CD8-positive, alpha-beta memory T cell (primary cell): ENCODE data around the gene FAR1. TPM values are rescaled to one million over a fixed set of nuclear protein-coding genes. Genes with fewer than 3 reads are reported as not detected.

Source experiments
- CTCF ChIA-PET: fragments of 350-600 bp; sonication (Branson Sonifier 250); formaldehyde crosslinking; loops from one replicate; lab custom pipeline; 2021; ENCODE audit warnings: antibody characterized with exemption; lab: Charles Lee
- POLR2A ChIA-PET: fragments of 350-600 bp; sonication (Branson Sonifier 250); formaldehyde crosslinking; loops from one replicate; lab custom pipeline; 2021; ENCODE audit warnings: antibody characterized with exemption; lab: Charles Lee
- DNase-seq, 5 donors: peaks; one replicate each; pipeline versions ENCODE4 v3.0.0 to v3.0.0-alpha.2; 2020 to 2022; ENCODE audit warnings: mixed read lengths in 1 of 5
- H3K27ac ChIP-seq: one replicate; pipeline ENCODE4 v1.7.0; 2013; ENCODE audit warnings: low read depth, mild to moderate bottlenecking, low read length, moderate library complexity
- H3K27me3 ChIP-seq: 2 replicates; pipeline ENCODE4 v1.7.0; 2013; ENCODE audit warnings: low read length, mild to moderate bottlenecking; ENCODE audit not compliant: insufficient read depth, poor library complexity, severe bottlenecking
- H3K36me3 ChIP-seq: 2 replicates; pipeline ENCODE4 v1.7.0; 2013; ENCODE audit warnings: mild to moderate bottlenecking, low read length, moderate library complexity; ENCODE audit not compliant: insufficient read depth
- H3K4me1 ChIP-seq: 2 replicates; pipeline ENCODE4 v1.7.0; 2013; ENCODE audit warnings: mild to moderate bottlenecking, low read length, moderate library complexity; ENCODE audit not compliant: insufficient read depth
- H3K4me3 ChIP-seq: 2 replicates; pipeline ENCODE4 v1.7.0; 2013; ENCODE audit warnings: mild to moderate bottlenecking, low read length
- H3K9me3 ChIP-seq: 2 replicates; pipeline ENCODE4 v1.7.0; 2013; ENCODE audit warnings: mild to moderate bottlenecking, low read length
- H3K27ac Mint-ChIP-seq, 8 donors: one replicate each; pipeline ENCODE4 v1.8.0; 2020 to 2021; ENCODE audit warnings: mixed read lengths in 8 of 8, mild to moderate bottlenecking in 6 of 8, inconsistent platforms in 3 of 8, moderate library complexity in 3 of 8
- H3K27me3 Mint-ChIP-seq, 2 donors: one replicate each; pipeline ENCODE4 v1.8.0; 2020 to 2021; ENCODE audit warnings: mixed read lengths in 2 of 2, mild to moderate bottlenecking in 1 of 2, moderate library complexity in 1 of 2
- H3K36me3 Mint-ChIP-seq, 3 donors: one replicate each; pipeline ENCODE4 v1.8.0; 2020 to 2021; ENCODE audit warnings: mixed read lengths in 3 of 3, inconsistent platforms in 1 of 3, mild to moderate bottlenecking in 1 of 3
- H3K4me1 Mint-ChIP-seq, 3 donors: one replicate each; pipeline ENCODE4 v1.8.0; 2020 to 2021; ENCODE audit warnings: mixed read lengths in 3 of 3, inconsistent platforms in 1 of 3, mild to moderate bottlenecking in 1 of 3
- H3K4me3 Mint-ChIP-seq, 7 donors: one replicate each; pipeline ENCODE4 v1.8.0; 2020 to 2021; ENCODE audit warnings: mixed read lengths in 7 of 7, mild to moderate bottlenecking in 6 of 7, moderate library complexity in 4 of 7, inconsistent platforms in 2 of 7
- H3K9me3 Mint-ChIP-seq, 5 donors: one replicate each; pipeline ENCODE4 v1.8.0; 2020 to 2022; ENCODE audit warnings: mixed read lengths in 5 of 5, mild to moderate bottlenecking in 3 of 5, moderate library complexity in 2 of 5, inconsistent platforms in 1 of 5
- polyA plus RNA-seq: library from polyadenylated mRNA; unstranded; fragments of 300-500 nt; fragmentation: Illumina TruSeq; gene quantifications from one replicate; pipeline ENCODE4 v1.2.3, GENCODE V29; 2021
- total RNA-seq, 2 experiments: library from RNA; stranded (reverse); gene quantifications; one replicate each; pipeline ENCODE4 v1.2.3, GENCODE V29; 2021

FAR1 gene
- total and polyA plus RNA-seq, 3 experiments from 2014 or later, result 11.1 to 48.3 (median 44.9) TPM

- no peak overlapping the region for H3K27ac Mint-ChIP-seq
- H3K9me3 Mint-ChIP-seq, result no peaks in the 10 kb centered on the region
- Histone ChIP-seq H3K27ac (no peak overlapping the region), H3K36me3 (peaks cover 8% of the 10 kb centered on the region), H3K9me3 (no peaks in the 10 kb centered on the region), H3K4me3 (no peak overlapping the region), H3K27me3 (no peaks in the 10 kb centered on the region), H3K4me1 (no peaks in the 10 kb centered on the region)
- H3K4me1 Mint-ChIP-seq, result peaks cover 5 to 13% (median 5%) of the 10 kb centered on the region in 3 donors
- ChIA-PET POLR2A (no interaction called here), CTCF (no interaction called here)
- no peaks in the 10 kb centered on the region for H3K27me3 Mint-ChIP-seq
- H3K4me3 Mint-ChIP-seq, result no peak overlapping the region
- no peak for DNase-seq
- peaks cover 0 to 68% (median 31%) of the 10 kb centered on the region in 3 donors for H3K36me3 Mint-ChIP-seq
These were observed 30.6 kb downstream of the FAR1 start for GRCh38 chr11:13699041-13699440.

DNA sequence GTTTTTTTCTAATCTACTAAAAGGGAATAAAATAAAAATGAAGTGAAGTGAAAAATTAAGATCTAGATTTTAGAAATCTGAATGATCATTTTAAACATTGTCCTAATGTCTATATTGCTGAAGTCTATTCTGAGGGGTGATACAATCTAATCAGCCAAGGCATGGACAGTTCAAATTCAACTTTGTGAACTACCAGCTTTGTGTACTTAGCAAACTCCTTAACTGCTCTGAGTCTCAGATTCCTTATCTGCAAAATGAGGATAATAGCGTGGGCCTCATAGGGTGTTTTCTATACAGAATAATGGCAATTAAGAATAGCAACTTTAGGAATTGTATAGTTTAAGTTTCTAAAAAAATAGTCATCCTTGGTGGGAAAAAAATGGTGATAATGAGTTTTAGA is 31.4 kb downstream of the FAR1 start:
- no peak overlapping the region for H3K27ac ChIP-seq
- Mint-ChIP-seq H3K4me1 (peaks cover 5 to 9% (median 6%) of the 10 kb centered on the region in 3 donors), H3K36me3 (peaks cover 0 to 64% (median 30%) of the 10 kb centered on the region in 3 donors), H3K27ac (no peak overlapping the region), H3K4me3 (no peak overlapping the region), H3K27me3 (no peaks in the 10 kb centered on the region), H3K9me3 (no peaks in the 10 kb centered on the region)
- H3K27me3 ChIP-seq, result no peaks in the 10 kb centered on the region
- H3K4me1 ChIP-seq, result no peaks in the 10 kb centered on the region
- DNase-seq, result no peak
- CTCF ChIA-PET, result no interaction called here
- no peaks in the 10 kb centered on the region for H3K9me3 ChIP-seq
- H3K36me3 ChIP-seq, result peaks cover 8% of the 10 kb centered on the region
- POLR2A ChIA-PET, result interaction anchor here (0.5 kb wide), 1 partner anchor 269 kb away, joined by 3 read pairs; no protein-coding TSS in a partner anchor
- H3K4me3 ChIP-seq, result no peak overlapping the region

- Histone ChIP-seq H3K4me3 (no peak overlapping the region), H3K36me3 (peaks cover 8% of the 10 kb centered on the region), H3K27me3 (no peaks in the 10 kb centered on the region), H3K9me3 (no peaks in the 10 kb centered on the region), H3K4me1 (no peaks in the 10 kb centered on the region), H3K27ac (no peak overlapping the region)
- Mint-ChIP-seq H3K4me3 (no peak overlapping the region), H3K4me1 (peaks cover 5 to 9% (median 6%) of the 10 kb centered on the region in 3 donors), H3K36me3 (peaks cover 0 to 53% (median 24%) of the 10 kb centered on the region in 3 donors), H3K27me3 (no peaks in the 10 kb centered on the region), H3K27ac (no peak overlapping the region), H3K9me3 (no peaks in the 10 kb centered on the region)
- no peak for DNase-seq
- CTCF ChIA-PET, result no interaction called here
- POLR2A ChIA-PET, result no interaction called here
These were observed 33.0 kb downstream of the FAR1 start for GRCh38 chr11:13701506-13701905.

- no peaks in the 10 kb centered on the region for H3K9me3 Mint-ChIP-seq
- H3K36me3 Mint-ChIP-seq, result peaks cover 0 to 51% (median 24%) of the 10 kb centered on the region in 3 donors
- H3K4me1 Mint-ChIP-seq, result peaks cover 5 to 9% (median 6%) of the 10 kb centered on the region in 3 donors
- H3K4me1 ChIP-seq, result no peaks in the 10 kb centered on the region
- no peaks in the 10 kb centered on the region for H3K27me3 ChIP-seq
- no peaks in the 10 kb centered on the region for H3K9me3 ChIP-seq
- H3K36me3 ChIP-seq, result peaks cover 8% of the 10 kb centered on the region
- H3K4me3 ChIP-seq, result no peak overlapping the region
- H3K27ac ChIP-seq, result no peak overlapping the region
- H3K27me3 Mint-ChIP-seq, result no peaks in the 10 kb centered on the region
- ChIA-PET POLR2A (no interaction called here), CTCF (no interaction called here)
- DNase-seq, result no peak
- H3K4me3 Mint-ChIP-seq, result no peak overlapping the region
- H3K27ac Mint-ChIP-seq, result no peak overlapping the region
These were observed 33.6 kb downstream of the FAR1 start for GRCh38 chr11:13702071-13702470.

- Histone ChIP-seq H3K4me3 (no peak overlapping the region), H3K27me3 (no peaks in the 10 kb centered on the region), H3K36me3 (no peaks in the 10 kb centered on the region), H3K27ac (no peak overlapping the region), H3K4me1 (no peaks in the 10 kb centered on the region), H3K9me3 (no peaks in the 10 kb centered on the region)
- Mint-ChIP-seq H3K4me3 (no peak overlapping the region), H3K27me3 (no peaks in the 10 kb centered on the region), H3K36me3 (peaks cover 0 to 59% (median 21%) of the 10 kb centered on the region in 3 donors), H3K27ac (no peak overlapping the region), H3K9me3 (no peaks in the 10 kb centered on the region), H3K4me1 (peaks cover 0 to 2% (median 0%) of the 10 kb centered on the region in 3 donors)
- ChIA-PET CTCF (no interaction called here), POLR2A (no interaction called here)
- no peak for DNase-seq
These were observed 37.2 kb downstream of the FAR1 start for GRCh38 chr11:13705710-13706109.

- H3K27ac ChIP-seq, result no peak overlapping the region
- no peak overlapping the region for H3K4me3 Mint-ChIP-seq
- ChIA-PET CTCF (no interaction called here), POLR2A (no interaction called here)
- peaks cover 4 to 13% (median 7%) of the 10 kb centered on the region in 3 donors for H3K4me1 Mint-ChIP-seq
- H3K36me3 Mint-ChIP-seq, result peaks cover 6 to 80% (median 36%) of the 10 kb centered on the region in 3 donors
- no peaks in the 10 kb centered on the region for H3K4me1 ChIP-seq
- no peak overlapping the region for H3K4me3 ChIP-seq
- DNase-seq, result no peak
- peaks cover 16% of the 10 kb centered on the region for H3K36me3 ChIP-seq
- H3K9me3 ChIP-seq, result no peaks in the 10 kb centered on the region
- H3K27me3 Mint-ChIP-seq, result no peaks in the 10 kb centered on the region
- no peaks in the 10 kb centered on the region for H3K27me3 ChIP-seq
- no peak overlapping the region for H3K27ac Mint-ChIP-seq
- no peaks in the 10 kb centered on the region for H3K9me3 Mint-ChIP-seq
These were observed 45.5 kb downstream of the FAR1 start for GRCh38 chr11:13713982-13714381.

DNA sequence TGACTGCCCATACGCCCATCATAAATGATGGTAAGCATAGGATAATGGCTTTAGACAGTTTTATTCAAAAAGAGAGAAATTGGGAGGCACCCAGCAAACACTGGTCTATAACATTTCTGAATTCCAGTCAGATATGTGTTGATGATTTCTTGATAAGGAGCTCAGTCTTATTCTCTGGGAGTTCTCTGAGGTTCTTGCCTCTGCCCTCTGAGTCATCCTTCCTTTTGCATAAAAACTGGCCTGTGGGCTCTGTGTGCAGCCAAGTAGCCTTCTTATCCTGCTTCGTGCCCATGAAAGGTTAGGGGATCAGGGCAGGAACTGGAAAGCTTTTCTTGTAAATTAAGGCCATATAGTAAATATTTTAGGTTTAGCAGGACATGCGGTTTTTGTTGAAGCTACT is 48.9 kb downstream of the FAR1 start:
- CTCF ChIA-PET, result no interaction called here
- Mint-ChIP-seq H3K9me3 (no peaks in the 10 kb centered on the region), H3K27ac (no peak overlapping the region), H3K4me3 (no peak overlapping the region), H3K27me3 (no peaks in the 10 kb centered on the region), H3K36me3 (peaks cover 6 to 72% (median 41%) of the 10 kb centered on the region in 3 donors), H3K4me1 (peaks cover 4 to 13% (median 7%) of the 10 kb centered on the region in 3 donors)
- H3K27ac ChIP-seq, result no peak overlapping the region
- H3K36me3 ChIP-seq, result peaks cover 16% of the 10 kb centered on the region
- H3K9me3 ChIP-seq, result no peaks in the 10 kb centered on the region
- no peaks in the 10 kb centered on the region for H3K27me3 ChIP-seq
- POLR2A ChIA-PET, result interaction anchor here (0.6 kb wide), 1 partner anchor 171 kb away, joined by 3 read pairs; no protein-coding TSS in a partner anchor
- H3K4me1 ChIP-seq, result no peaks in the 10 kb centered on the region
- no peak overlapping the region for H3K4me3 ChIP-seq
- DNase-seq, result no peak

GRCh38 chr11:13718394-13718793 is 49.9 kb downstream of the FAR1 start:
- POLR2A ChIA-PET, result no interaction called here
- no peaks in the 10 kb centered on the region for H3K4me1 ChIP-seq
- no peaks in the 10 kb centered on the region for H3K27me3 Mint-ChIP-seq
- H3K36me3 Mint-ChIP-seq, result peaks cover 13 to 75% (median 40%) of the 10 kb centered on the region in 3 donors
- no peaks in the 10 kb centered on the region for H3K9me3 ChIP-seq
- no peaks in the 10 kb centered on the region for H3K27me3 ChIP-seq
- CTCF ChIA-PET, result no interaction called here
- no peaks in the 10 kb centered on the region for H3K9me3 Mint-ChIP-seq
- H3K27ac ChIP-seq, result no peak overlapping the region
- H3K4me1 Mint-ChIP-seq, result peaks cover 4 to 13% (median 7%) of the 10 kb centered on the region in 3 donors
- no peak overlapping the region for H3K4me3 ChIP-seq
- no peak for DNase-seq
- H3K4me3 Mint-ChIP-seq, result no peak overlapping the region
- H3K27ac Mint-ChIP-seq, result peak overlapping the region in 4 of 8 donors; percentile 2 to 59 (median 10)
- H3K36me3 ChIP-seq, result peaks cover 16% of the 10 kb centered on the region
